Gastrocnemius medialis (tissue), 4 donors: ENCODE data around the gene CMTM4.

ENCODE experiments used
- POLR2A ChIP-seq, 2 donors: fragments of 450-650 bp; IDR thresholded peaks; one replicate each; pipeline ENCODE4 v1.6.1; 2017; ENCODE audit warnings: antibody characterized with exemption in 2 of 2, mild to moderate bottlenecking in 2 of 2, moderate library complexity in 2 of 2
- TF ChIP-seq, protein P1 (sequence below), 5 experiments: fragments of 450-650 bp in 3 of 5; fragments of 200-600 bp in 2 of 5; sonication (generic) in 2 of 5; IDR thresholded peaks in 4 of 5; conservative IDR thresholded peaks in 1 of 5; 1 replicate in 4 of 5; 2 replicates in 1 of 5; pipeline ENCODE4 v1.5.1; 2016 to 2019; ENCODE audit warnings: antibody characterized with exemption in 5 of 5, mild to moderate bottlenecking in 3 of 5, moderate library complexity in 3 of 5

DNA sequence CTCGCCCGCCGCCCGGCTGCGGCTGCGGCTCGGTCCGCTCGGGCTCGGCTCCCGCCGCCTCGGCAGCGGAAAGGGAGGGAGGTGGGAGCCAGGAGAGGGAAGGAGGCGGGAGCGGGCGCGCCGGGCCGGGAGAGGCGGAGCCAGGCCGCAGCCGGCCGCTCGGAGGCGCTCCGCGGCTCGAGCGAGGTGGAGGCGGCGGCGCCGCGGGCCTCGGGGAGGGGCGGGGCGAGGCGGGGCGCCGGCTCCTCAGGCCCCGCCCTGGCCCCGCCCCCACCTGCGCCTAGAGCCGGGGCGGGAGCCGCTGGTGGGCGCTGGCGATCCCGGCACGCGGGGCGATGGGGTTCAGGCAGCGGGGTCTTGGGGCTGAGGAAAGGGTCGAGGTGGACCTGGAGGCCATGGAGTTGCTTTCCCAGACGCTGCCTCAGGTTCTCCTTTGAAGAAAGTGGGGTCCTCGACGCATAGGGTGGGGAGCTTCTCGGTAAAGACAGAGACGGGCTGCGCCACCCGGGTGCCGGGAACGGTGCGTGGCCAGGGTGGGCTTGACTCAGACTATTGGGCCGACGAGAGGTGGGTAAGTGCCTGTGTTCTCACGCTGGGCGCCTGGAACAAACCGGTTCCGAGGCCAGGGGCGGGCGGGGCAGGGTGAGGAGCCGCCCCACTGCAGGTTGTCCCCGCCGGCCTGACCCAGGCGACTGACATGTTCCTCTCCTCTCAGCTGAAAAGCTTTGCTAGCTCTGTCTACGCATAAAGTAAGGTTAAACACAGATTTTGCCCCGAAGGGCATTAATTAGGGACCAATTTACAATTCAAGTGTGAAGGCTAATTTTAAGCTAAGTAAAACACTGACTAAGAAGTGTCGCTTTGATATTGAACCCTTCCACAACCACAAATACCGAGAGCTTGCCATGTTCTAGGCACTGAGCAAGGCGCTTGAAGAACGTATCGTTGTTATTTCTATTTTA lies at the start of gene CMTM4:
- TF ChIP-seq, protein P1, sequence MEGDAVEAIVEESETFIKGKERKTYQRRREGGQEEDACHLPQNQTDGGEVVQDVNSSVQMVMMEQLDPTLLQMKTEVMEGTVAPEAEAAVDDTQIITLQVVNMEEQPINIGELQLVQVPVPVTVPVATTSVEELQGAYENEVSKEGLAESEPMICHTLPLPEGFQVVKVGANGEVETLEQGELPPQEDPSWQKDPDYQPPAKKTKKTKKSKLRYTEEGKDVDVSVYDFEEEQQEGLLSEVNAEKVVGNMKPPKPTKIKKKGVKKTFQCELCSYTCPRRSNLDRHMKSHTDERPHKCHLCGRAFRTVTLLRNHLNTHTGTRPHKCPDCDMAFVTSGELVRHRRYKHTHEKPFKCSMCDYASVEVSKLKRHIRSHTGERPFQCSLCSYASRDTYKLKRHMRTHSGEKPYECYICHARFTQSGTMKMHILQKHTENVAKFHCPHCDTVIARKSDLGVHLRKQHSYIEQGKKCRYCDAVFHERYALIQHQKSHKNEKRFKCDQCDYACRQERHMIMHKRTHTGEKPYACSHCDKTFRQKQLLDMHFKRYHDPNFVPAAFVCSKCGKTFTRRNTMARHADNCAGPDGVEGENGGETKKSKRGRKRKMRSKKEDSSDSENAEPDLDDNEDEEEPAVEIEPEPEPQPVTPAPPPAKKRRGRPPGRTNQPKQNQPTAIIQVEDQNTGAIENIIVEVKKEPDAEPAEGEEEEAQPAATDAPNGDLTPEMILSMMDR (IDR thresholded peaks at IDR 0.05 in 4 of 5, conservative IDR thresholded peaks at IDR 0.05 in 1 of 5): peak in 2 of 5 experiments; percentile 30 to 45
- TF ChIP-seq POLR2A (IDR thresholded peaks at IDR 0.05): peak in 1 of 2 donors; percentile 21
